Fibroblast of gingiva (primary cell): ENCODE data around the gene TMPRSS6.

Experiments used
- DNase-seq: peaks from one replicate; pipeline ENCODE4 v3.0.0-alpha.2; 2011; ENCODE audit warnings: low read depth

The TMPRSS6 gene

GRCh38 chr22:37140686-37141323, 31.3 kb upstream of the TMPRSS6 start:
- DNase-seq: no peak

DNA sequence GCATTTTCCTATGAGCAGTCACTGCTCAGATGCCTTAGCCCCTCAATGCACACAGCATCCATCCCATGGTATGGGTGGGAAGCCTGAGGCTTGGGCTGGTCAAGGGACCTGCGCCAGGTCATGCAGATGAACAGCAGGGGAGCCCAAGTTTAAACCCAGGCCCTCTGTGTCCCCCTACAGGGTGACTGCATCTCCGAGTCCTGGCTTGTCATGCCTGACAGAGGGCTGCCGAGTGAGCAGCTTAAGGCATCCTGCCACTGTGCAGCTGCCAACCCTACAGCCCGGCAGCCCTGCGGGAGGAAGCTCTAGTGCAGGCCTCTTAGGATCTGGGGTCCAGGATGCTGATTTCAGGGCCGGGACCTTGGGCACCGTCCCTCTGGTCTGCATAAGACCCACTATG, 30.2 kb upstream of the TMPRSS6 start:
- no peak for DNase-seq

- no peak for DNase-seq
Observed at GRCh38 chr22:37138849-37139561, 29.5 kb upstream of the TMPRSS6 start.

DNA sequence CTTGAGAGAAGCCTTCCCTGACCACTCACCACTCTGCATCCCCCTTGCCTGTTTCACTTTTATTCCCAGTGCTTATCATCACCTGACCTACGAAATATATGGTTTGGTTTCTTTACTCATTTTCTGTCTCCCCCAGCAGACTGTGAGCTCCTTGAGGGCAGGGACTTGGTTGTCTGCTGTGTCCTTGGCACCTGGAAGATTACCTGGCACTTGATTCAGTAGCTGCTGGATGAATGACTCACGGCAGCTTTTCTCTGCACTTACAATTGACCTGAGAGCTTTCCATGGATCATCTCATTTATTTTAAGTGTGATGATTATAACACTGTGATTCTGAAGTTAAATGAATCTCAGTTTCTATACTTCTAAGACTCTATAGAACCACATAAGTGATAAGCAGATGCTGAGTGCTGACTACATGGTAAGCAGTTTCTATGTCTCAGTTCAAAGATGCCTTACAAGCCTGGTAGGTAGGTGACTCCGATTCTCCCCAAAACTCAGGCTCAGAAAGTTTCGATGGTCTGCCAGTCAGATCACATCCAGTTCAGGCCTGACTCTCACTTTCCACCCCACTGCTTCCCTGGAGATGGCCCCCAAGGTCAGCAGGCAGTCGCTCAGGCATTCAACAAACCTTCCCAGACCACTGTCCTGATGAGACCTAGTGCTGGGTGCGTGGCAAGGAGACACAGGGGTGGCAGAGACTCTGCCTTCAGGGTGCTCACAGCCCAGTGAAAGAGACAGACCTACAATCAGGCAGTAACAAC, 28.6 kb upstream of the TMPRSS6 start:
- no peak for DNase-seq

DNA sequence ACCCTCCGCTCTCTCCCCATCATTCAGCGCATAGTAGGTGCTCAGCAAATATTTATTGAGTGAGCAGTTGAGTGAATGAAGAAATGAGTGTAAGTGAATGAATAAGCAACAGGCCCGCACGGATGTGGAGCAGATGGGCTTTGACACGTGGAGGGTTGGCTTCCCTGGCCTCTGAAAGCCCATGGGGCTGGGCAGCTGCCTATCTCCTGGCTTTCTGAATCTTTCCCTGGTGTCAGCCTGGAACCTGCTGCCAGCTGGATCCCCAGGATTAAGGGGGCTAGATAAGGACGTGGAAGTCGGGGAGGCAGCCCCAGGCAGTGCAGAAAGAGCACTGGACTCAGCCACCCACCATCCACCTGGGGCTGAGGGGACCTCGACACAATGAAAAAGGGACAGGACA, 27.6 kb upstream of the TMPRSS6 start:
- DNase-seq: no peak

GRCh38 chr22:37135023-37135422, 25.5 kb upstream of the TMPRSS6 start:
- DNase-seq: no peak

GRCh38 chr22:37133304-37134018, 23.9 kb upstream of the TMPRSS6 start:
- DNase-seq: no peak

GRCh38 chr22:37132773-37133172, 23.3 kb upstream of the TMPRSS6 start:
- DNase-seq: no peak

- DNase-seq: no peak
Observed at GRCh38 chr22:37129866-37130441, 20.4 kb upstream of the TMPRSS6 start.

- no peak for DNase-seq
Observed at GRCh38 chr22:37128555-37129281, 19.2 kb upstream of the TMPRSS6 start.

GRCh38 chr22:37127350-37127878, 17.9 kb upstream of the TMPRSS6 start:
- DNase-seq: no peak

GRCh38 chr22:37126882-37127281, 17.4 kb upstream of the TMPRSS6 start:
- no peak for DNase-seq

- DNase-seq: no peak
Observed at GRCh38 chr22:37126383-37126782, 16.9 kb upstream of the TMPRSS6 start.

DNA sequence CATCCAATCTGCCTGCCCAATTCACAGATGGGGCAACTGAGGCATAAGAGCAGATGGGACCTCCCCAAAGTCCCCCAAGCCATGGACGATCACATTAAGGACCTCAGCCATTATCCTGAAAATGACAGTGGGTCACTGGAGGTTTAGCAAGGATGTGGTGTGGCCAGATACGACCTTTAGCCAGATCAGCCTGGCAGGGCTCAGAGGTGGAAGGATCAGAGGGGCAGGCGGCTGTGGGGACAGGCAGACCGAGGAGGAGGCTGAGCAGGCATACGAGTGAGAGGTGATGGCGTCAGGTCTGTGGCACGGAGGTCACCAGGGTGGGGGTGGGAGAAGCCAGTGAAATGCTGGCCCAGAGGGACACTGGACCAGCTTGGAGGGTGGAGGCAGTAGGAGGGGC, 14.1 kb upstream of the TMPRSS6 start:
- DNase-seq: no peak

GRCh38 chr22:37122598-37123180, 13.2 kb upstream of the TMPRSS6 start:
- no peak for DNase-seq

DNA sequence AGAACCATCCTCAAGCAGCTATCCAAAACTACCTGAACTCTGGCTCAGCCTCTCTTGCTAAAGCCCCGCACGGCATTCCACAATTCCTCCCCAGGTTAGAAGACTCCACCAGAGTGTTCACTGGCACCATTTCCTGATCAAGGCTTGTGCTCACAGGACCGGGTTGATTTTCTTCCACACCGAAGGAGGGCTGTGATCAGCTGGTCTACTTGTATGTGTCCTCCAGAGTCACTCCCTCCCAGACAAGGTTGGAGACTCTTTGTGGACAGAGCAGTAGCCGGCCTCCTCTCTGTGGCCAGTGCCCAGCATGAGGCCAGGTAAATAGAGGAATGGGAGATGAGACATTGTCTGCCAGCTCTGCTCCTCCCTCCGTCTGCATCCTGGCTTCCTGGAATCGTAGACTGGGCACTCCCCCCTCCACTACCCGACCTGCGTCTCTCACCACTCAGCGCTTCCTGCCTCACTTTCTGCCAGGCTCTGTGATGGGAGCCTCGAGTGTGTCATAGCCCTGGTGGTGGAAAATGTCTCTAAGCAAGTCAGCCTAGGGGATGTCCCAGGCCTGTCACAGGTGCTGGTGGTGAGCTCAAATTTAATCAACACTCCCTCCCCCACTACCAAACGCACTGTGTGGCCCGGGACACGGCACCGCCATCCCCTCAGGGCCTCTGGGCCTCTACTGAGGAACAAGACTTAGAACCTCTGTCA, 12.5 kb upstream of the TMPRSS6 start:
- DNase-seq: no peak

GRCh38 chr22:37120569-37121340, 11.2 kb upstream of the TMPRSS6 start:
- DNase-seq: no peak

DNA sequence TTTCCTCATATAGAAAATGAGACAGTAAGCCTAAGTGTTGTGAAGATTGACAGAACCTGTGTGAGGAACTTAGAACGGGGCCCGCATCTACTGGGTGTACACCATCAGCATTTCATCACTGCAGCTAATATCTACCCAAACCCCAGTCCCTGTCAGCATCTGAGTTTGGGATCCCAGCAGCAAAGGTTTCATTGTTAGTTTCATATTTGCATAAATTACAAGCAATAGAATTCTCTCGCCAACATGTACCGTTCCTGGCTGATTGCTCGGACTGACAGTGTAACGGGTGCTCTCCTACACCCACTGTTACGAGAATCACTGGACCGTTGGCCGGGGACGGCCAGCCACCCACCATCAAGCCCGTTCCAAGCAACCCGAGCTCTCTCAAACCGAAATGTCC, 10.4 kb upstream of the TMPRSS6 start:
- no peak for DNase-seq

- no peak for DNase-seq
Observed at GRCh38 chr22:37118083-37118482, 8.6 kb upstream of the TMPRSS6 start.
